ENCODE data around the gene EPHA10.
"Not testable (repeated sequence)": the region's sequence is repeated elsewhere in the genome, so short reads cannot be mapped to it uniquely, and the experiment has no call there.

EPHA10 gene

DNA sequence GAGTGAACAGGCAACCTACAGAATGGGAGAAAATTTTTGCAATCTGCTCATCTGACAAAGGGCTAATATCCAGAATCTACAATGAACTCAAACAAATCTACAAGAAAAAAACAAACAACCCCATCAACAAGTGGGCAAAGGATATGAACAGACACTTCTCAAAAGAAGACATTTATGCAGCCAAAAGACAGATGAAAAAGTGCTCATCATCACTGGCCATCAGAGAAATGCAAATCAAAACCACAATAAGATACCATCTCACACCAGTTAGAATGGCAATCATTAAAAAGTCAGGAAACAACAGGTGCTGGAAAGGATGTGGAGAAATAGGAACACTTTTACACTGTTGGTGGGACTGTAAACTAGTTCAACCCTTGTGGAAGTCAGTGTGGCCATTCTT, 6.5 kb upstream of the EPHA10 start:
- not testable (repeated sequence) for DNase-seq (ENCODE audit: low read depth)

DNA sequence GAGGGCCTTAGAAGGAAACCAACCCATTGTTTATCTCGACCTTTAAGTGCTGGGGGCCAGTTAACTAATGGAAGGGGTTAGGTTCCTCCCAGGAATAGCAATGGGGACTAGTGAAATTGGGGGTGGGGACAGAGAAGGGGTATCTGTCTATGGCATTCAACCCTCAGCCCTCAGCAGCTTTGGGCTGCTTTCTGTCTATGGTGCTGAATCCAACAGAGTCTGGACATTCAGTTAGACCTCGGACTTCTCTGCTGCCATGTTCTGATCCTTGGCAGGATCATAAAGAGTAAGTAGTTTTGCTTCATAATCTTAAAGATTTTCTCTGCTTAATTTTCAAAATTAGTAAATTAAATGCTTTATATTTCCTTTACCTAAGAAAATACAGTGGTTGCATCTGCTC, 2.6 kb upstream of the EPHA10 start:
- DNase-seq (ENCODE audit: low read depth), result no peak

DNA sequence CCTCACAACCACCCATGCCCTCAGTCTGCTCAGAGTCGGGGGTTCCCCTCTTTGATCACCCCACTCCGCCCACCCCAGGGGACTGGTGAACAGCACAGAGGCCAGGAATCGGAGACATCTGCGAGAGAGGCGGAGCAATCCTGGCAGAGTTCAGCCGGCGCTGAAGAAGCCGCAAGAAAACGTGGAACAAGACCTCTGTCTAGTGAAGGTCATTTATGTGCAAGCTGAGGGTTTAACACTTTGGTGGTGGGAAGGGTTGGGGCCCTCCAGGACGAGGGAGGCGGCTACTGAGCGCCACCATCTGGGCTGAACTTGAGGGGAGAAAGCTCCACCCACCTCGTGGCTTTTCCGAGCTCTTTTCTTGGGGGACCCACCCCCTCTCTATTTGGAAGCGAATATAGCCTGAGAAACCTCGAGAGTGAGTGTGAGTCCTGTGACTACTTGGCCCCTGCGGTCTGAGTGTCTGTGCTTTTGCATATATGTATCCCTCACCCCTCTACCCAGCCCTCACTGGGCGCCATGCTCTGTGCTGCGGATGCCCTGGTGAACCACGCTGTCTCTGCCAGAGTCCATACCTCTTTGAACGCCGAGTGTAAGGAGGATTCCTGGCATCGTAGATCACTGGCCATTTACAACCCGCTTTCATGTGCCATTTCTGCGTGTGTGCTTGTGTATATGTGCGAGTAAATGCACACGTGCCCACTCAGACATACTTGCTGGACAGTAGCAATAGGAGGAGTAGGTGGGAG, 1.2 kb upstream of the EPHA10 start:
- DNase-seq (ENCODE audit: low read depth), result no peak

DNA sequence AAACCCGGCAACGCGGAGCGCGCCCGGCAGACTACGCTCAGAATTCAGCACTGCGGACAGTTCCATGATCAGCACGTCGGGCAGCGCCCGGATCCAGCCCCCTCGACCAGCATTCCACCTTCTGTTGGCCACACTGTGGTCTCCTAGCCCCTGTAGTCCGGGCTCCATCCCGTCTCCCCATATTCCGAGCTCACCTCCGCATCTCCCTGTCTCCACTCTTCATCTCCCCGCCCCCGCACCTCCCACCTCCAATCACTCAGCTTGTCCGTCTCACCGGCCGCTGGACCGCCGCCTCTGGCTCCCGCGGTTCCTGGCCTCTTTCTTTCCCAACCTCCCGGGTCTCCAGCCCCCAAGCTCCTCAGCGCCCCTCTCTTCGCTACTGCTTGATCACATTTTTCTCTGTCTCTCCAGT, 500 bp downstream of the EPHA10 start:
- no peak for DNase-seq (ENCODE audit: low read depth)

DNA sequence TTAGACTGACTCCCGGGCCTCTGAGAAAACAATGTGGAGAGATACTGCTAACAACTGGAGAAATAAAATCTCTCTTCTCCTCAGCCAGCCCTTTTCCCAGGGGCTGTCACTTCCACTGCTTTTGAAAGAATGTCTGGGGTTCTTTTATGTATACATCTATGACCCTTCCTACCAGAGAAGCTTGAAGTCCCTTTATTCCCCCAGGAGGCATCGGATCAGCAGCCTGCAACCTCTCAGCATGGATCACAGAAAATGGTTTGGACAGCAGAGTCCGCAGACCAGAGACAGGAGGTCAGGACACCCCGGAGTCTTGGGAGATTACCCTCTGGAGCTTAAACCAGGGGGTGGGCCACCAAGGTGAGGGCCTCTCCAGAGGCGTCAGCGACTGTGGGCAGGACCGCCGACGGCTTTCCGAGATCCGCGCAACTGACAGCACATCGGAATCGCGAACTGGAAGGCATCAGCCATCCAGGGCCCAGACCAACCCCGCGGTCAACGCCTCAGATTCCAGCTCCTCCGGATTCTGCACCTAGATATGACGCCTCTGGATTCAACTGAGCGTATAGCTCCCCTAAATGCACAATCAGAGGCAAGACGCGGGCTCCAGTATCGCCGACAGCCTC, 1.0 kb downstream of the EPHA10 start:
- no peak for DNase-seq (ENCODE audit: low read depth)

DNA sequence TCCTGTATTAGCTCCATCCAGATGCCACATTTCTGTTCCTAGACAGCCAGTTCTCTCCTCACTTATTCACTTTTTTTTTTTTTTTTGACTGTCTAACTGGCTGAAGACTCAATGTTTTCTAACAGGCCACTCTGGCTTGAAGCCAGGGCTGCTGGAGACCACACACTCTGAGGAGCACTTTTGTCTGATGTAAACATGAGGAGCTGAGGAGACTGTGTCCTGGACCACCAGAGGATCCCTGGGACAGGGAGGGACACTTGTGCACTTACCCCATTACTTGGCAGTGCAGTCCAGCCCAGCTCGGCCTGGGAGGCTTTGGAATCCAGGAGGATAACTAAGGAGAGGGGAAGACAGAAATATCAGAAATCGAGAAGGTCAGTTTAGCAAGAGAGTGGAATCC, 2.4 kb downstream of the EPHA10 start:
- no peak for DNase-seq (ENCODE audit: low read depth)

DNA sequence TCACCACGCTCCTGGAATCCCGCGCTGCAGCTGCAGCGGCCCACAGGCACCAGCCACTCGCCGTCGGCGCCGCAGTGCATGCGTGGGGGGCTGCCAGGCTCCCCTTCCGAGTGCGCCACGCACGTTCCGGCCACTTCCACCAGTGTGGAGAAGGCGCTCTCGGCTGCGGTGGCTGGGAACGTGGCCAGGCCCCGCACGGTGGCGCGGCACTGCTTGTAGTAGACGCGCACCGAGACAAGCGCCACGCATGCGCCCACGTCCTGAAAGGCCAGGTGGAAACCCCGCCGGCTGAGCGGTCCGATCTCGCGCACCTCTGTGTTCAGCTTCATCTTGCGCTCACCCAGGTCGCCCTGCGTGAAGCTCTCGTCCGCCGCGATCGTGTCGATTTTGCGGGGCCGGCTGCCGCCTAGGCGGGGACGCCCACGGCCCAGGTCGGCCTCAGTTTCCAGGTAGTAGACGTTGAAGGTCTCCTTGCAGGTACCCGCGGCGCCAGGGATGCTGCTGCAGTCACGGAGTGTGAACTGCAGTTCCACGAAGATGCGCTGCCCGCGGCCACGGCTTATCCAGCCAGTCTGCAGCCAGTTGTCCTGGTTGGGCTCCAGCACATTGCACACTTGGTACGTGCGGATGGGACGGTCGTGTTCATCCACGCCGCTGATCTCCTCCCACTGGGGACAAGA, 3.4 kb downstream of the EPHA10 start:
- DNase-seq (ENCODE audit: low read depth), result no peak

DNA sequence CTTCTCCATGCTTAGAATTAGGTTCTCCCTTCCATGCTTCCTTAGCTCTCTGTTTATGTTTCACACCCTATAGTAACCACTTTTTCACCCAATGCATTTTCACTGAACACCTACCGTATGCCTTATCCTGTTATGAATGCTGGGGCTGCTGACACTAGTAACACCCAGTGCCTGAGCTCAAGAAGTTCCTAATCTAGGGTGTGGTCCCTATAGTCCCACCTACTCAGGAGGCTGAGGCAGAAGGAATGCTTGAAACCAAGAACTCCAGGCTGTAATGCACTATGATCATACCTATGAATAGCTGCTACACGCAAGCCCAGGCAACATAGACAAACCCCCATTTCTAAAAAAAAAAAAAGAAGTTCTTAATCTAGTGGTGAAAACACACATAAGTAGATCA, 5.5 kb downstream of the EPHA10 start:
- no peak for DNase-seq (ENCODE audit: low read depth)

DNA sequence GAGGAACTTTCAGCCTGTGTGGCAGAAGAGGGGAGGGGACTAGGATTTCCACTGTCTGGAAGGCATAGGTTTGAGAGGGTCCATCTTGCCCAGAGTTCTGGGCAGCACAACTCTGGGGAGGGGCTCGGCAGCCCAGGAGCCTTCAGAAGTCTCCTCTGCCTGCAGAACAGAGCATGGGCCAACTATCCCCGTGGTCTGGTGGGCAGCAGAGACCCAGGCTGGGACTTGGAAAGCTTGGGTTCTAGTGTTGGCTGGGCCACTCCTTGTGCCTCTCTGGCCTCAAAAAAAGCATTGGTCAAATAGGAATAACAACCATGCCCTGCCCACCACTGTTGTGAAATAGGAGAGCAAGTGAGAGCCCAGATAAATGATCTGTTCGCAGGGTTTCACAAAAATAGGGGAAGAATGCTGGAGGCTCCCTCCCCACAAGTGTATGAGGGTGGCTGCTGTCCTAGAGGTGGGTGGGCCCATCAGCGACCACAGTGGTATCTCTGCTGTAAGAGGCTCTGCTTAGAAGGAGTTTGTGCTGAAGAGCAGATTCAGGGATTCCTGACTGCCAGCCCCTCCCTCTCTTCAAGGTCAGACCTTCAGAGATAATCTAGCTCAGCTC, 8.9 kb downstream of the EPHA10 start:
- DNase-seq (ENCODE audit: low read depth), result no peak

DNA sequence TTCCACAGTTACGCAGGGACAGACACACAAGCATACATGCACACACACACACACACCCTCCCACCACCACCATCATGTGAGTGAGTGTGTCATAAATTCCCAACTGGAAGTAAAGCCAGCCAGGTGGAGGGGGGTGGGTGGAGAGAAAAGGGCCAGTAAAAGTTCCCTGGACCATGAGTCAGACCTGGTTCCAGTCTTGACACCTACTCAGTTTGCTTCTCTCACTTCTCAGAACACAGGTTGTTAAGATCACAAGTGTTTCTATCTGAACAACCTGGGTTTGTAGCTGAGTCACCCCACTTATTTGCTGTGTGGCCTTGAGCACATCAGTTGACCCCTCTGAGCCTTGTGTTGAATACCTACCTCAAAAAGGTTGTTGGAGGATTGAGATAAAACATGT, 9.6 kb downstream of the EPHA10 start:
- DNase-seq (ENCODE audit: low read depth), result no peak

DNA sequence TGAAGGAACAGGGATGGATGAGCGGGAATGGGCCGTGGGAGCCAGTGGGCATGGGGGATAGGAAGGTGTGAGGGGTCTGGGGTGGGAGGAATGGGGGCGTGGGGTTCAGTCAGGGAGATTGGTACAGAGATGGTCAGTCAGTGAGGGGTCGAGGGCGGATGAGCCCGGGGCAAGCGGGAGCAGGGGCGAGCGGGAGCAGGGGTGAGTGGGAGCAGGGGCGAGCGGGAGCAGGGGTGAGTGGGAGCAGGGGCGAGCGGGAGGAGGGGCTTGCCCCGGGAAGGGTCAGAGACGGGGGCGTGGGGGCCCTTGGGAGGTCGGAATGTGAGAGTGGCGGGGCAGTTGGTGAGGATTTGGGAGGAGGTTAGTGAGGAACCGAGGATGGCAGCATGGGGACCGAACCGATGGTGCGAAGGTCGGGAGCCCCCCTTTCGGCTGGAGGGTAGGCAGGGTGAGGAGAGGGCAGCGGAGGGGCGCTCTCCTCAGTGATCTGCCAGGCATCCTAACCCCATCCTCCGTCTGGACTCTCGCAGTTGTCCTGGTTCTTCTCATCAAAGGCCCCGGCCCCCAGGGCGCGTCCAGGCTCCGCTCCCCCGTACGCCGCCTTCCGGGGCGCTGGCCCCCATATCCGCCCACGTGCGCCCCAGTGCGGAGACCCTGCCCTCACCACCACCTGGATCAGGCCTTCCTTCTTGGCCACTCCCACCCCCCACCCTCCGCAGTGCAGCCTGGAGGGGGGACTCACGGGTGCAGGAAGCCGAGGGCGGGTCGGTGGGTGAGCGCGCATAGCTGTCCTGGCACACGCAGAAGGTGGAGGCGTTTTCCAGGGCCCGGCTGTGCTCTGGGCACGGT, 11.2 kb downstream of the EPHA10 start:
- no peak for DNase-seq (ENCODE audit: low read depth)

DNA sequence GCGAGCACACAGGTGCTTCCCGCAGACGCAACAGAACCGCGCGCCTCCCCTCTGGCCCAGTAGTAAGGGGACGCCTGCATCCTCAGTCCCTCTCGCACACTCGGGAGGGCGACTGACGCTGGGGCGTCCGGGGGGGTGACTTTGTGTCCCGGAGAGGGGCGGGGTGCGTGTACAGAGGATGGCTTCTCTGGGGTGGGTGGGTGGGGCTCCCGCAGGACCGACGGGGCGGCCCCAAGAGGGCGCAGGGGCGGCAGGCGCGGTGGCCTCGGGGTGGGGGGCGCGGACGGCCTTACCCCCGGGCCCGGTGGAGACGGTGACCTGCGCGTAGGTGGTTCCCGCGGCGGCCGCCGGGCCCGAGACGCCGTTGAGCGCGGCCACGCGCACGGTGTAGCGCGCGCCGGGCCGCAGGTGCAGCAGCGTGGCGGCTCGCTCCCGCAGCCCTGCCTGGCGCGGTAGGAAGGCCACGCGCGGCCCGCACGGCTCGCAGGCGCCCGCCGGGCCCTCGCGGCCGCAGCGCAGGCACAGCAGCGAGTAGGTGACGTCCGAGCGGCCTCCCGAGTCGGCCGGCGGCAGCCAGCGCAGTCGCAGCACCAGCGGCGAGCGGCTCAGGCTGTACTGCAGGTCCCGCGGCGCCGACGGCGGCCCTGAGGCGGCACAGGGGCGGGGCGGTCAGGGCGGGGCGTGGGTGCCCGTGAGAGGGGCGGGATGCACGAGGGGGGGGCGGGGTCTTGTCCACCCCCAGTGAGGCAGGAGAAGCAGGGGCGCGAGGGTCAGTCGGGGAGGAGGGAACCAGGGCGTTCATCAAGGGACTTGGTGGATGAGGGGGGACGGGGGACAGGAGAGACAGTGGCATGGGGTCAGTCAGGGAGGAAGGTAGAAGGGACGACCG, 12.1 kb downstream of the EPHA10 start:
- DNase-seq (ENCODE audit: low read depth), result no peak

DNA sequence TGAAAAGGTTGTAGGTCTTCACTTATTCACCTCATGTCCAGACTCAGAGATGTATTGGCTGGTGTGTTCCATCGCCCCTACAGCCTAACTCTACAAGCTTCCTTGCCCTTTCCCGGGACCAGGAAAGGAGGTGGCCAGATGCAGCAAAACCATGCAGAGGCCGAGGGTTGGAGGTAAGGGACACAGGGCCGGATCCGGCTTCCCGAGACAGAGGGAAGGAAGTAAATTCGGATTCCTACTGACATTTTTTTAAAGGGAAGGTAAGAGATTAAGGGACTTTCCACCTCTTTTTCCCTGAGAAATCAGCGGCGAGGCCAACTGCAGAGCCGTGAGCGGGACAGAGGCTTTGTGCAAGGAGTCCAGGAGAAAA, 12.7 kb downstream of the EPHA10 start:
- DNase-seq (ENCODE audit: low read depth), result no peak

DNA sequence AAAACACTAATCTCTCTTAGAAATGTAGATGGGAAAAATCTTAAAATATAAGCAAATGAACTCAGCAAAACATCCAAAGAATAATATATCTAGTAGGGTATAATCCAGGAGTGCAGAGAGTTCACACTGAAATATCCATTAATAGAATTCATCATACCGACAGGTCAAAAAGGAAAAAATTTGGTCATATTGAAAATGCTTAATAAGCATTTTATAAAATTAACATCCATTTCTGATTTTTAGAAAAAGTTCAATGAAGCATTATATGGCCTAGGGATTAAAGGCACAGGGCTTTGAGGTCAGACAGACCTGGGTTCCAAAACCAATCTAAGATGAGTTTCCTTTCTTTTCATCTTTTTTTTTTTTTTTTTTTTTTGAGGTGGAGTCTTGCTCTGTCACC, 16.4 kb downstream of the EPHA10 start:
- DNase-seq (ENCODE audit: low read depth), result no peak

DNA sequence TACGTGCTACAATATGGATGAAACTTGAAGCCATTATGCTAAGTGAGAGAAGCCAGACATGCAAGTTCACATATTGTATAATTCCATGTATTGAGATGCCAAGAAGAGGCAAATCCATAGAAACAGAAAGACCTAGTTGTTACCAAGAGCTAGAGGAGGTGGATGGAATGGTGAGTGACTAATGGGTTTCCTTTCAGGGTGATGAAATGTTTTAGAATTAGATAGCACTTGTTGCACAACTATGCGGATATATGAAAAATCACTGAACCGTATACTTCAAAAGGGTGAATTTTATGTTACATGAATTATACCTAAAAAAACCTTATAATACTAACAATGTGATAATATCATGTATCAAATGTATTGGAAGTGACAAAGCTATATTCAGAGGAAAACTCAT, 18.1 kb downstream of the EPHA10 start:
- DNase-seq (ENCODE audit: low read depth), result no peak

DNA sequence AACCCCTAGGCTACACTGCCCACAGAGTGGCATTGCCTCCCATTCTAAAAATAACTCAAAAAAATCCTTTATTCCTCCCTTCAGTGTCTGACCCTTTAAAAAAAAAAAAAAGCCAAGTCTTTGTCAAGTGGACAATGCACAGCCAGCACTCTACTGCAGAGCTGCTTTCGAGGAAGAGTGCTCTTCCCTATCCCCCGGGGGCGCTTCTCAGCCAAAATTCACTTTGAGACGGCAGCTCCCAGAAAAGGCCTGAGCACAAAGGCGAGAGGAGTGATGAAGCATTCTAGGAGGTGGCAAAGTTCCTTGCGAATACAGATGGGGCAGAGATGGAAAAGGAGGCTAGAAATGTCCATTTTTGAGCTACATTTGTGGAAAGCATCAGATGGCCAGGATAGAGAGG, 23.3 kb downstream of the EPHA10 start:
- no peak for DNase-seq (ENCODE audit: low read depth)

DNA sequence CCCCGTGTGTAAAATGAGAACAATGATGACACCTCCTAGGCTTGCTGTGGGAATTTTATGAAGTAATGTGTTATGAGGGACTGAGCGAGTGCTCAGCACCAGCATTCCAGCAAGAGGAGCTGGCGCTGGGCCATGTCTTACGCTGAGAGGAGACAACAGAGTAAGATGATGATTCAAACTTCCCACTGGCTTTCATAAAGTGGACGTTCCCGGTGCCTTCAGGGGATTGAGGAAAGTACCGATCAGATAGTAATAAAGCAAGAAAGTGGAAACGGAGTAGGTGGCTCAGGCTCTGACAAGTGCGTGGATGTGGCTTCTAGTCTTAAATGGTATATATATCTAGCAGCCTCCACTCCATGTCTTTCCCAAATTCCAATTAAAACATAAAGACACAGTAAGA, 23.8 kb downstream of the EPHA10 start:
- no peak for DNase-seq (ENCODE audit: low read depth)

DNA sequence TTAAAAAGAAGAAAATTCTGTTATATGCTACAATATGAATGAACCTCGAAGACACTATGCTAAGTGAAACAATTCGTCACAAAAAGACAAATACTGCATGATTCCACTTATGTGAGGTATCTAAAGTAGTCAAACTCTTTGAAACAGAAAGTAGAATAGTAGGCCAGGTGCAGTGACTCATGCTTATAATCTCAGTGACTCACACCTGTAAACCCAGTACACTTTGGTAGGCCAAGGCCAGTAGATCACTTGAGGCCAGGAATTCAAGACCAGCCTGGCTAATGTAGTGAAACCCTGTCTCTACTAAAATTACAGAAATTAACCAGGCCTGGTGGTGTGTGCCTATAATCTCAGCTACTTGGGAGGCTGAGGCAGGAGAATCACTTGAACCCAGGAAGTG, 25.7 kb downstream of the EPHA10 start:
- no peak for DNase-seq (ENCODE audit: low read depth)

DNA sequence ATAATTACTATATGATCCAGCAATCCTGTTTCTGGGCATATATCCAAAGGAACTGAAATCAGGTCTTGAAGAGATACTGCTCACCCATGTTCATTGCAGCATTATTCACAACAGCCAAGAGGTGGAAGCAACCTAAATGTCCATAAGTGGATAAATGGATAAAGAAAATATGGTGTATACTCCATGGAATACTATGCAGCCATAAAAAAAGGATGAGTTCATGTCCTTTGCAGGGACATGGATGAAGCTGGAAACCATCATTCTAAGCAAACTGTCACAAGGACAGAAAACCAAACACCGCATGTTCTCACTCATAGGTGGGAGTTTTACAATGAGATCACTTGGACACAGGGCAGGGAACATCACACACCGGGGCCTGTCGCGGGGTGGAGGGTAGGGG, 26.3 kb downstream of the EPHA10 start:
- DNase-seq (ENCODE audit: low read depth), result not testable (repeated sequence)

DNA sequence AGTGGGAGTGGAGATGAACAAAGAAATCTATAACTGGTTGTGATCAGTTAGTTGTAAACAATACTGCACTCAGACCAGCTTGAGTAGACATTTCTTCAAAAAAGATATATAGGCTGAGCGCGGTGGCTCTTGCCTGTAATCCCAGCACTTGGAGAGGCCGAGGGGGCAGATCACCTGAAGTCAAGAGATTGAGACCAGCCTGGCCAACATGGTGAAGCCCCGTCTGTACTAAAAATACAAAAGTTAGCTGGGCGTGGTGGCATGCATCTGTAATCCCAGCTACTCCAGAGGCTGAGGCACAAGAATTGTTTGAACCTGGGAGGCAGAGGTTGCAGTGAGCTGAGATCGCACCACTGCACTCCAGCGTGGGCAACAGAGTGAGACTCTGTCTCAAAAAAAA, 26.9 kb downstream of the EPHA10 start:
- DNase-seq (ENCODE audit: low read depth), result not testable (repeated sequence)

All from activated gamma-delta T cell treated with anti-CD3 and anti-CD28 coated beads, Interleukin-2, amount 50 U/mL, for 16 hours (primary cell).